Anterior cingulate cortex (tissue), 58 donors: Measurements from ENCODE around the gene PCP4.

Experiments
- DNase-seq, 58 donors: peaks; one replicate each; lab custom pipeline; 2025; lab: John Stamatoyannopoulos, UW

PCP4 gene

DNA sequence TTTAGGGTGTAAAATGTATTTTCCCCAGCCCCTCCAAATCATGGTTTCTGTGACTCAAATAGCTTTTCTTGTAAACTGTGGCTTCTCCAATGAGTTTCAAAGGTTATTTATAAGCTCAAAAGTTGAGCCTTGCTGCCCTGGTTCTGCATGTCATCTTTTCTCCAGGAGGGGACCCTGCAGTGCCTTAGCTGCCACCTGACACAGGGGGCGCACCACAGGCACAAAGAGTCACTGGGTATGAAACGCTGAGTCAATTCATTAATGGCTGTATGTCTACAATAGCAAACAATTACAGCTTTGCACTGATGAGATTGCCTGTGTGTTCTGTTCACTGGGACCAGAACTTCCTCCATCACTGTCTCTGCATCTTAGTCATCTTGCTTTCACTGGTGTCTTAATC, 100.8 kb downstream of the PCP4 start:
- no peak for DNase-seq

DNA sequence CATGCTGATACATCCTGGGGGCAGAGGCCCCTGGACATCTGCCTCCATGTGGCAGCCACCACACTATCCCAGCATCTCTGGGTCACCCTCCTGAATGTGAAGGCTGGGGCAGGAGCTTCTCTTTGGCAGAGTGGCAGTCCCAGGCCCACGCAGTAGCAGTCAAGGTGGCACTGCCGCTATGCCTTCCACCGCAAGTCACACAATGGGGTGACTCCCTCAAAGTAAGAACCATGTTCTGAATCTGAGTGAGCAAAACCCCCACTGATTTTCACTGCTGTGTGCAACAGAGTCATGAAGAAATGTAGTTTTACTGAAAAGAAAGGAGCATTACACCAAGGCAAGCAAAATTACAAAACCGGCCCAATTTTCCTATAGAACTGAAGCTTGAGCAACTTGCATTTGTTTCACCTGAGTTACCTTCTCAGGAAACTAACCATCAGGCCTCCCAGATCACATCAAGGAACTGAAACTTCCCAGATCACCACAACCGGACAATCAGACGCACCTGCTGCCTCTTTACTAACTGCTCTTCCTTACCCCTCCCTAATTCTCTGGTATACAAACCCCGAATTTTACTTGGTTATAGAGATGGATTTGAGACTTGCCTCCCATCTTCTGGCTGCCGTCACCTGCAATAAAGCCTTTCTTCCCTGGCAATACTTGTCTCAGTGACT, 102.6 kb downstream of the PCP4 start:
- no peak for DNase-seq

DNA sequence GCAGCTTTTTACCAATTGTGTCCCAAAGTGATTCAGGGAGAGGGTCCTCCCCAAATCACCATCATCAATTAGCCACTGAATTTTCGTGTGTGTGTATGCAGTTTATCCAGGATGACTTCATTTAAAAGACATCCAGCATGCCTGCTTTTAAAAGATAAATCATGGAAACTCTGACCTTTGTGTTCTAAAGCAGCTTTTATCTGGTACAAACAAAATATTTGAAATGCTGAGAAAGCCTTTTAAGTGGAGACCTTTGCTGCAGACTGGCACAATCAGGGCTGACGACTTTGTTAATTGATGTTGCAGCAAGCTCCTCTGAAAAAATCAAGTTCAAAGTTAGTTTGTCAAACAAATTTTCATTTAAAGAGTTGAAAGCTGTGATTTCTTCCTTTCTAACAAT, 104.7 kb downstream of the PCP4 start:
- no peak for DNase-seq

DNA sequence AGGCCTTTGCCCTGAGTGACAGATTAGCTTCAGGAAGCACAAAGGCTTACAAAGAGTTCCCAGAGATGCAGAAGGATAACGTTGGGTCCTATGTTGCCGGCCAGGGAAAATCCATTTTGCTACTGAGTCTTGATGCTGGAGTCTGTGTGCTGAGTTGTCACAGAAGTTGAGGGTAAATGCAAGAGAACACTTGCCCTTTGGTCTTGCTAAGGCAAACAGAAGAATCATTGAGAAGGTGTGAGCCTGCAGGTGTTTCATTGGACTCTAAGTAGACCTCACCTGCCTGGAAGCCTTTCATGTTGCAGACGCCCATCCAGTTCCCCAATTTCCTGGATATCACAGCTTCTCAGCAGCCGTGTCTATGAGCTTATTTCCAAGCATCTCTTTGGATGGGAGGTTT, 105.2 kb downstream of the PCP4 start:
- DNase-seq, result no peak

DNA sequence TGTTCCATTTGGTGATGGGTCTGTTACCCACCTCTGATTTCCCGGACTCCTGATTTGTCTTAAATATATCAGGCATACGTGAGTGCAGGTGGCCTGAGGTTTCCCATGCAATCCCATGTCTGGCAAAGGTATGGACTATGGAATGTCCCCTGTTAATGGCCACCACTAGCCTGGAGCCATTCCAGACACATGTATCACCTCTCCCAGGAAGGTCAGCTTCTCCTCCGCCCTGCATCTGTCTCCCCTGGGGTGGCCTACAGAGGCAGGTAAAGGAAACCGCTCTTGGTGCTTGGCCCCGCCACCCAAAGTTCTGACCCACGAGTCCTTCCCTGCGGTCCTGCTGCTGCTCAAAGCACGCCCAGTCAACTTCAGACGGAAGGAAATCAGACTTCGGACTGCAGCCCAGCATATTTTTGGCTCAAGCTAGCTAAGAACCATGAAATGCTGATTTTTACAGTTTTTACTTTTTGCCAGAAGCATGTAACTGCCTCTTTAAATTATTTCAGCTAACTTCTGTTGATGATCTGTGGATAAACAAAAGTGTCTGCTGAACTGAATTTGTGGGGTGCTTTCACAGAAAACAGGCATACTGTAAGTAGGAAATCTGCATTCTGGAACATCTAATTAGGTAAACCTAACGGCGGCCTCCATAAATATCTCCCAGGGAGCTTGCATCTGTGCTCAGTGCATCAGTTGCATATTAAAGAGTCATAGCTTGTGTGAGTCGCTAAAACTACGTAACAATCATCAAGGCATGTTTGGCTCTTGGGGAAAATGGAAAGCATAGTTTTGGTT, 105.9 kb downstream of the PCP4 start:
- DNase-seq, result no peak

DNA sequence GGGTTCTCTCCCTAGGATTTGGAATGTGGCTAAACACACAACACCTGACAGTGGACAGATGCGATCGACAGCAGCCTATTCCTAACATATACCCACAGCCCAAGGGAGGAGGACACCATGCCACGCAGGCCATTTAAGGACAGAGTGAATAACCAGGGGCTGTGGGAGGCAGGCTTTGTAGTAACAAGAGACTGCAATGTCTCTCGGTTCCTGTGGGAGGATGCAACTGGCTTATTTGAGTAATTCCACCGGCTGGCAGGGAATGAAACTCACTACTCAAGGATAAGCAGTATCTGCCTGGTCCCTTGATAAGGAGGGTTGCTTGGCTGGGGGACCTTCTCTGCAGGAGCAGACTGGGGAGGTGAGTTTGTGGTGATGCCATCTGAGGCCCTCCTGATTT, 109.6 kb downstream of the PCP4 start:
- DNase-seq, result peak in 2 of 58 donors; percentile 4 to 8
